NAMALWA (cell line): Measurements from ENCODE around the gene EIF2AK2.
A peak's percentile ranks its signal among the peaks of the same experiment; 100 is the strongest.
"Not testable (repeated sequence)": the region's sequence is repeated elsewhere in the genome, so short reads cannot be mapped to it uniquely, and the experiment has no call there.

Experiments
- DNase-seq: peaks from one replicate; pipeline ENCODE4 v3.0.0-alpha.2; 2015; ENCODE audit warnings: low spot score

Gene EIF2AK2

DNA sequence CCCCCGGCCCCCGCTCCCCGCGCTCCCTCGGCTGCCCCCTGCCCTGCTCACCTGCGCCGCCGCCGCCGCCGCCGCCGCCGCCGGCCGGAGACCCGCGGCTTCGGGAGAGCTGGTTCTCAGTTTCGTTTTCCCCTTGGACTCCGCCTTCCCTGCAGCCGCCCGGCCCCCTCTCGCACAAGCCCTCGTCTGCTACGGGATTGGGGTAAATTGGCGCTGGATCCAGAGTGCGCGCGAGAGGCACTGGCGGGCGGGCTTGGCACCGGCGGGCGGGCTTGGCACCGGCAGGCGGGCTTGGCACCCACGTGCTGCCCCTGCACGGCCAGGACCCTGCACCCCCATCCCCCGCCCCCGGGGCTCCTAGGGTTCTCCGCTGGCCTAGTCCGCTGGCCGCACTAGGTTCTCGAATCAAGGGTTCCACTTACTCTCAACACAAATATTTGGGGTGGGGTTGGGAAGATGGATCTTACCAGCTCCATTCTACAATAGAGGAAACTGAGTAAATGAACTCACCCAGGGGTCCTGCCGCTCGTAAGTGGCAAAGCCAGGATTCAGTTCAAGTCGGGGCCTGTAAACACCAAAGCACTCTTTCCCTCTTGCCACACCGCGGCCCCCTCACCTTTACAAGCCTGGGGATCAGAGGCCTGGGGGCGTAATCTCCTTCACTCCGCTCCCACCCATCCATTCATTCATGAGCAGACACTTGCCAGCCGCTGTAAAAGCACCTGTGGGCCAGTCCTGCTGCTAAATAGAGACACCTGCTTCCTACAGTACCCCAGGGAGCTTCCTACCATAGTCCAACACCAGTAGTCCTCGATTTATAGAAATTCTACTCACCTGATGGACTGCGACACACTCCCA is at the start of gene EIF2AK2:
Gene EIF2AK2 (minus strand): TSS at position 124 of the 858 bp plus-strand sequence. CDS start 9,174 bp downstream, outside the sequence.
- DNase-seq, result peak; percentile 89

DNA sequence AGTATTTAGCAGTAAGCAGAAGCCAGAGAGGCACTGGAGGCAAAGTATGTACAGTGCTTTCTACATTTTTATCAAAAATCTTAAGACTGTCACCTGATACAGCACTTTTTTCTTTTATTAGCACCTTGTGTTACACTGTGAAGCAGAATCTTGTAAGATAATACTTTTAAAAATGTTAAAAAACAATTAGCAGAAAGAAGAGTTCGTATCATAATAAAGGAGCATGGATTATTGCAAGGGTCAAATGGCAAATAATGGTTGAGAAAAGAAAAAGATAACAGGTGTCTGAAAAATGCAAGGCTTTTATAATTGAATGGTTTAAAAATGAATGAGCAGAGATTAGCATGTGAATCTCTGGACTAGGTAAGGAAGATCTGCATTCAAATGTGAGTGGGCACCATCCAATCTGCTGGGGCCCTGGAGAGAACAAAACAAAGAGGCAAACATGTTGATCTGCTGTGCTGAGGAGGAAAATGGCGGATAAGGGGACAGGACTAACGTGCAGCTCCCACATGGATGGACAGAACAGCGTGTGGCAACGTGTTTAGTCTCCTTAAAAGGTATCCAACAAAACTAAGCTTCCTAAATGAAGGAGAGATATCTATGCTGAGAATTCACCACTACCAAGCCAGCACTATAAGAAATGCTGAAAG is 49.0 kb upstream of the EIF2AK2 start:
- no peak for DNase-seq

DNA sequence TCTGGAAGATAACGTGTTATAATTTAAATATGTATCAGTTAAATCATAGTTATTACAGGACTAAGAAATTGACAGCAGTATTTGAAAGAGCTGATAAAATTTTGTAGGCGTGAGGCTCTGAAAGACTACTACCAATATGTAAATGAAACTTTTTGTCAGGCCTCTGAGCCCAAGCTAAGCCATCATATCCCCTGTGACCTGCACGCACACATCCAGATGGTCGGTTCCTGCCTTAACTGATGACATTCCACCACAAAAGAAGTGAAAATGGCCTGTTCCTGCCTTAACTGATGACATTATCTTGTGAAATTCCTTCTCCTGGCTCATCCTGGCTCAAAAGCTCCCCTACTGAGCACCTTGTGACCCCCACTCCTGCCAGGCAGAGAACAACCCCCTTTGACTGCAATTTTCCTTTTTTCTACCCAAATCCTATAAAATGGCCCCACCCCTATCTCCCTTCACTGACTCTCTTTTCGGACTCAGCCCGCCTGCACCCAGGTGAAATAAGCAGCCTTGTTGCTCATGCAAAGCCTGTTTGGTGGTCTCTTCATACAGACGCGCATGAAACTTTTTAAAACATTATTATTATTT is 48.4 kb upstream of the EIF2AK2 start:
- DNase-seq, result not testable (repeated sequence)

DNA sequence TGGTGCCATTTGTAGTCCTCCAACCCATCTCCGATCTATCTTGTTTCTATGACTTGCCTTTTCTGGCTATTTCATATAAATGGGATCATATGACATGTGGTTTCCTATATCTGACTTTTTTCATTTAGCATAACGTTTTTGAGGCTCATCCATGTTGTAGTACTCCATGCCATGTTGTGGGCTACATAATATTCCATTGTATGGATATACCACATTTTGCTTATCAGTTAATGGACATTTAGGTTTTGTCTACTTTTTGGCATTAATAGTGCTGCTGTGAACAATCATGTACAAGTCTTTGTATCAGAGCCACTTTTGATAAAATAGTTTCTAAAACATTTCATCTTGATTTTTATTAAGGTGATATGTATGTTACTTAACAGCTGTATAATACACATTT is 46.9 kb upstream of the EIF2AK2 start:
- no peak for DNase-seq

DNA sequence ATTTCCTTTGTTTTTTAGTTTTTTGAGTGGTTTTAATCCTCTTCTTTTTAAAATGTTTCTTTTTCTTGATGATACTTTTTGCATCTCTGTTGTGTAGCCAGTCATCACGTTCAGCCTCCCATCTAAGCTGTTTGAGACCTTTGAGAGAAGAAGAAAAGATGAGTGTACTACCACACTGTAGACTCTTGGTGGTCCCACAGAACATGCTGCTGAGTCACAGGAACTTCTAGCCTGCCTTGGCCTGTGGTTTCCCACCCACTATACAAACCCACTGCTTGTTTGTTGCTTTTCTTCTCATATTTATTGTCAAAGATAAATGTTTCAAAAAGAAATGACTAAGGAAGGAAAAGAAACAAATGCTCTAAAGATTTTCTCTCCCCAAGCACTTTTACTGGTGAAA is 45.0 kb upstream of the EIF2AK2 start:
- DNase-seq, result peak; percentile 28

DNA sequence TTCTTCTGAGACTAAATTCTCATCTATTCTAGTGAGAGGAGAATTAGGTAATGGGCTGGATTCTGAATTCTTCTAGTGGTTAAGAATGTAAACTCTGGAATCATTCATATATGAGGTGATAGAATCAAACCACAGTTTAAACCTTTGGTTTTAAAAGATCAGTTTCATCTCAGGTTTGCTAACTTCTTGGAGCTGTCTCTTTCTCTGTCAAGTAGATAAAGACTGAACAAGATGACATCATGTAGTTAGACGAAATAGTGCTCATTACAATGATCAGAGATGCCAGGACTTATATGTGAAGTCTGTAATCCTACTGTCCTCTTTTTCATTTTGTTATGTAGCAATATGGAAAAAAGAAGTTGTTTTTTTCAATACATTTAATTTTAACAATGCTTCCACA is 44.4 kb upstream of the EIF2AK2 start:
- DNase-seq, result no peak

DNA sequence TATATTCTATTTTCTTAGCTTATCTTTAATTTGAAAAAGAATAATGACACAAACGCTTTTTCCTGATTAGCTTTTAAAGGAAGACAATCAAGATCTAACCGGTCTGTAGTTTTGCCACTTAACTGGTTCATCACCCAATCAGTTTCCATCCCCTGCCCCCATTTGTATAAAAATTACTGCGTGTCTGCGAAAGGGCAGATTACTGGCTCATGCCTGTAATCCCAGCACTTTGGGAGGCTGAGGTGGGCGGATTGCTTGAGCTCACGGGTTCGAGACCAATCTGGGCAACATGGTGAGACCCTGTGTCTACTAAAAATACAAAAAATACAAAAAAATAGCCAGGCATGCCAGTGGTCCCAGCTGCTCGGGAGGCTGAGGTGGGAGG is 41.9 kb upstream of the EIF2AK2 start:
- no peak for DNase-seq

DNA sequence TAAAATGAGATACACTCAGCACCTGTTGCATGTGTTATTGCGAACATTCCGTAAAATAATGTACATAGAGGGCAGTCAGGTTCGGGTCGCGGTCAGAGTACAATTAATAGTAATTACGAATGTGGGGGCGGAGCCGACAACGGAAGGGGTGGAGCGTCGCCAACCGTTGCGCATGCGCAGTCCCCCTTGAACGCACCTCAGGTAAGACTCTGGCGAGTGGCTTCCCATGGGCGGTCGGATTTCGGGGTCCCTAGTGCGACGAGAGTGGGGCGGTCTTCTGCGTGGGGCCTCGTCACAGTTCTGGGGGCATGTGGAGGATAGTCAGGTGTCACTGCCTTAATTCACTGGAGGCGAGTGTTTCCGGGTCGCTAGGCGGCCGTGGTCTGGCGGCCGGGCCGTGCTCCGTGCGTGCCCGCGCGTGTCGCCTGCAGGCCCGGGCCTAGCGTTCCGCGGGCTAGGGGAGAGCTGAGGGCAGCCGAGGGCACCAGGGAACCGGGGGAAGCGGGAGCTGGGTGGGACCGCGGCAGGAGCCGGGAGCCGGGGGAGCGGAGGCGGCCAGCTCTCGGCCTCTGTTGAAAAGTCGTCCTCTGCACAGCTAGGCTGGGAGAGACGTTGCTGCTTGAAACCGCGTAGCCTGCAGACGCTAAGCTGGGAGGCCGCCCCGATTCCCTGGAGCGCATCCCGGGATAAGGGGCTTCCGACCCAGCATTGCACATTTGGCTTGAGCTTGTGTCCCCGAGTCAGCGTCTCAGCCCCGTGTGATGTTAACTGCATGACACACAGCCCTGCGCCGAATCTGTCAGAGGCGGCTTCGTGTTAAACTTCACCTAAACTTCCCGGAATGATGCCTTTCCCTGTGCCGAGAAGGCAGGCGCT is 39.8 kb upstream of the EIF2AK2 start, which contains the start of gene CEBPZOS:
Gene CEBPZOS (plus strand): TSS at position 177 of the 876 bp plus-strand sequence. CDS start 3,209 bp downstream, outside the sequence.
- peak; percentile 88 for DNase-seq

DNA sequence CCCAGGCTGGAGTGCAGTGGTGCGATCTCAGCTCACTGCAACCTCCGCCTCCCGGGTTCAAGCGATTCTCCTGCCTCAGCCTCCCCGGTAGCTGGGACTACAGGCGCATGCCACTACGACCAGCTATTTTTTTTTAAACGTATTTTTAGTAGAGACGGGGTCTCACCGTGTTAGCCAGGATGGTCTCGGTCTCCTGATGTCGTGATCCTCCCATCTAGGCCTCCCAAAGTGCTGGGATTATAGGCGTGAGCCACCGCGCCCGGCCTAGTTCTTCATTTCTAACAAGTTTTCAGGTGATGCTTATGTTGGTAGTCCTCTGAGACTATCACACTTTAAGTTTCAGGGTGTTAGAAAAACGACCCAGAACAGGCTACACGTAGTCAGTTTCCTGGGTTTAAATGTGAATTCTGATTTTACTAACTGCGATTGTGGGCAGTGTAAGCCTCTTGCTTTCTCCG is 39.1 kb upstream of the EIF2AK2 start:
- DNase-seq, result not testable (repeated sequence)

DNA sequence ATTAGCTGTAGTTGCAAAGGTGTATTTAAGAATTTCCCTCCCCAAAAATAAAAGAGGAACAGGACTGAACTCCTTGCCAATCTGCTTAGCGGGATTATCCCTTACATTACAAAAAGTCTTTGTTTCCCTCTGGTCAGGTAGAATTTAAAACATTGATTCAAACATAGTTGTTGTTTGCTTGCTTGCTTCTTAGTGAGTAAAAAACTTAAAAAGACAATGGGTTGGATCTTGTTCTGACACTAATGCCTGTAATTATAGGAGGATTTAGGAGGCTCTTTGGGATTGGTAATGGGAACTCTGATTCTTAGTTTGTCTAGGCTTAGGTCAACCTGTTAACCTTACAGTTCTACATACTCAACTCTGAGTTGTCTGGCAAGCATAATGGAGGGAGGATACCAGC is 35.8 kb upstream of the EIF2AK2 start:
- no peak for DNase-seq

DNA sequence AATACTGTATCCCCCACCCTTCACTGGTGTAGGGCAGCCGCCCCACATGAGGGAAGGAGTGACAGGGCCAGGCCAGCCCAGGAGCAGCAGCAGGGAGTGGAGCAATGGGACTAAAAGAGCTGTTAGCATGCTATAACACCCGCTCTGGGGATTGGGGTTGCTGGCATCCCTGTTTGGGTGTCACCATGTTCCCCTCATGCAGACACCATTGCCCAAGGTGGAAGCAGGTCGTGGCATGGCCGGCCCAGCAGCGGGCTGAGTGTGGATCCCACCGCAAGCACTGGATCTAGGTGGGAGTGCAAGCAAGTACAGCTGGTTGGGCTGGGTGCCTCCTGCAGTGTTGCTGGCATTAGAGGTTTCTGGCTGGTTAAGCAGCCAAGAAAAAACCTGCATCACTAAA is 35.0 kb upstream of the EIF2AK2 start:
- DNase-seq, result no peak

DNA sequence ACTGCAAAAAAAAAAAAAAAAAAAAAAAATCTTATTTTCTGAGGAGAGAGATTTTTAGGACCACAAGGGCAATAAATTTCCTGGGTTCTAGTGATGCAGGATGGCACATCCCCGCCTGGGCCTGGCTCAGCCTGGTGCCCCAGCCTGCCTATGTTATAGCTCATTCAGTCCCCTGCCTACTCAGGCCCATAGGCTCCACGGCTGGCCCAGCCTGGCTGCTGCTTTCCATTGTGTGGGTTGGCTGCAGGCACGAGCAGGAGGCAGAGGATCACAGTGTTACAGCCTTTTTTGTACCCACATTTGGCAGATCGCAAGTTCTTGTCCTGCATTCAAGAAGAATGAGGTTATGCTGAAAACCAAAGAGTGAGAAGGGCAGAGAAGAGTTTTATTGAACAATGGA is 34.5 kb upstream of the EIF2AK2 start:
- no peak for DNase-seq

DNA sequence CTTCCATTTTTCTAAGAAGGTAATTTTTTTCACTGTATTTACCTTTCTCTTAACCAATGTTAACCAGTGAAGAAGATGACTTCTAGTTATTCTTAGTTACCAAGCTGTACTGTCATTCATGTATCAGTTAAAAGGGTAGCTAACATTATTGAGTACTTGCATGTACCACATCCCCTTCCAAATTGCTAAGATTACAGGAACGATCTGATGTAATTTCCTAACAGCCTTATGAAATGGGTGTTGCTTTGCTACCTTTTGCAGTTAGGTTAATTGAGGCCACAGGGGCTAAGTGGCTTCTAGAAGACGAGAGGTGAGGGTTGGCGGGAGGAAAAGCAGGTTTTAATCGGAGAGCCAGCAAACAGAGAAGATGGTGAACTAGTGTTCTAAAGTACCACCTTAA is 33.5 kb upstream of the EIF2AK2 start:
- no peak for DNase-seq

DNA sequence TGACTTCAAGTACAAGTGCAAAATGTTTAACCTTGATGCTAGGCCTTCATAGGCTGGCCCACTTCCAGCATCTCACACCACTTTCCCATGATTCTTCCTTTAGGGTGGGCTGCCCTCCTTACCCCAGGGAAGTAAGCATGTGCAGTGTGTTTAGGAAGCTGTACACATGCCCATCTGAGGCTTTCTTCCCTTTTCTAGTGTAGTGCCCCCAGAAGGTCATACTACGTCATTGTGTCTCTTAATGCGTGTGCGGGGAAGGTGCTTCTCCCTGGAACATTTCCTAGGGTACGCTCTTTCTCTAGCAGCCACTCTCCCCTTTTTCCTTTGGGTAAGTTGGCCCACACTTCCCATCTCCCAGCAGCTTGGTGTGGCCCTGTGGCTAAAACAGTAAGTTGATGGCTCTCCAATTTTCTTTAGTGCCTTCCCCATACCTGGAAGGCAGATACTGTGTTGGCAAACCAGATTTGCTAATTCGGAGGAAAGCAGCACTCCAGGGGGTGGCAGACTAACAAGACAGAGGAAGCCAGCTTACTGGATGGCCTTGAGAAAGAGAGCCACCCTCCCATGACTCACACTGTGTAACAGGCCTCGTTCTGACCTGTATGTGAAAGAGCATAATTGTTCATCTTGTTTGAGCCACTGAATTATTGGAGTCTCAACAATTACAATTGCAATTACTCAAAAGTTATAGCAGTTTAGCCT is 32.8 kb upstream of the EIF2AK2 start:
- no peak for DNase-seq

DNA sequence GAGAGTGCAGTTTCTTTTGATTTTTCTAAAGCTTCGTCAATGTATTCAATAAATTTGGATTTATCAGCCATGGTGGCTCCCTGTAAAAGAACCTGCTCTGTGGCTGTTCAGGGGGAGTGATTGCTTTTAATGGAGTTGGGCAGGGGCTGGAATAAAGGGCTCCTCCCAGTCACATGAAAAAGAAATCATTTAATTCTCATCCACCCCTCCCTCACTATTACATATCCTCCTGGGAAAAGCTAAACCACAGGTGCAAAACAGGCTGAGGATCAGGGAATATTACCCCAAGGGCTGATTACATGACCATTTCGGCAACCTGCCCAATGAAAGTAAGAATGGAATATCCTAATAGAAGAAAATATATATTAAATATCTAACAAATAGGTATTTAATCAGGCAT is 31.8 kb upstream of the EIF2AK2 start, which contains the start of gene SULT6B1:
Gene SULT6B1 (minus strand): TSS at position 101 of the 400 bp plus-strand sequence. CDS start 30 bp downstream, at position 71.
- no peak for DNase-seq

DNA sequence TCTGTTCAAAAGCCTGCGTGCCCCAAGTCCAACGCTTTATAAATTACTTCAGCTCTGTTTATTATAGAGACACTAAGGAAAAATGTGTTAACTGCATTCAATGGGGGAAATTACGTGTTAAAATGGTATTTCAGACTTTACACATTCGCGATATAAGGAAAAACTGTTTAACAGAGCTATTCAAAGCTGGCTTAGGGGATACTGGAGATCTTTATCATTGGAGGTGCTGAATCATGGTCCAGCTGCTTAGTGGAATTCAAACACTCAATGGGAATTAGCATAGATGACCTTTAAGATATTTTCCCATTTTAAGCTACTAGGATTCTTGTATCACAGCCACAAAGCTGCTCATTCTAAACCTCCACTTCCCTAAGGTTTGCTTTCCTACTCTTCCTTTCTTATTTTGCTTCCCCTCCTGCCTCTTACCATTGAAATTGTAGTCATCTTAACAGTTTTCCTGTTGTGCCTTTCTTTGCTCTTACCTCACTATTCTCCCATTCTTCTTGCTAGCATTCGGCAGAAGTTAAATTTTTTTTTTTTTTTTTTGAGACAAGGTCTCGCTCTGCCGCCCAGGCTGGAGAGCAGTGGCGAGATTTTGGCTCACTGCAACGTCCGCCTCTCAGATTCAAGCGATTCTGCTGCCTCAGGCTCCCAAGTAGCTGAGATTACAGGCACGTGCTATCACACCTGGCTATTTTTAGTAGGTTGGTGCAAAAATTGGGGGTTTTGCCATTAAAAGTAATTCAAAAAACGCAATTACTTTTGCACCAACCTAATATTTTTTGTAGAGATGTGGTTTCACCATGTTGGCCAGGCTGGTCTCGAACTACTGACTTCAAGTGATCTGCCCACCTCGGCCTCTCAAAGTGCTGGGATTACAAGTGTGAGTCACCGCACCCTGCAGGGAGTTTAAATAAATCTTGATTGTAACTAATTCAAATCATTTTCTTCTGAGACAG is 25.2 kb upstream of the EIF2AK2 start:
- DNase-seq, result no peak

DNA sequence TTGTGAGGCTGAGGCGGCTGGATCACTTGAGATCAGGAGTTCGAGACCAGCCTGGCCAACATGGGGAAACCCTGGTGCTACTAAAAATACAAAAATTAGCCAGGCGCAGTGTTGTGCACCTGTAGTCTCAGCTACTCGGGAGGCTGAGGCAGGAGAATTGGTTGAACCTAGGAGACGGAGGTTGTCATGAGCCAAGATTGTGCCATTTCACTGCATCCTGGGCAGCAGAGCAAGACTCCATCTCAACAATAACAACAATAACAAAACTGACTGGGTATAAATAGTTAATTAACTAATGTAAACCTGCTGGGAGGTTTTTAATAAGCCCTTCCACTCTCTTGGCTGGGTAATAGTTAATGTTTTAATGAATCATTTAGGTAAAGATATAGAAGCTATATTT is 23.9 kb upstream of the EIF2AK2 start:
- DNase-seq, result no peak

DNA sequence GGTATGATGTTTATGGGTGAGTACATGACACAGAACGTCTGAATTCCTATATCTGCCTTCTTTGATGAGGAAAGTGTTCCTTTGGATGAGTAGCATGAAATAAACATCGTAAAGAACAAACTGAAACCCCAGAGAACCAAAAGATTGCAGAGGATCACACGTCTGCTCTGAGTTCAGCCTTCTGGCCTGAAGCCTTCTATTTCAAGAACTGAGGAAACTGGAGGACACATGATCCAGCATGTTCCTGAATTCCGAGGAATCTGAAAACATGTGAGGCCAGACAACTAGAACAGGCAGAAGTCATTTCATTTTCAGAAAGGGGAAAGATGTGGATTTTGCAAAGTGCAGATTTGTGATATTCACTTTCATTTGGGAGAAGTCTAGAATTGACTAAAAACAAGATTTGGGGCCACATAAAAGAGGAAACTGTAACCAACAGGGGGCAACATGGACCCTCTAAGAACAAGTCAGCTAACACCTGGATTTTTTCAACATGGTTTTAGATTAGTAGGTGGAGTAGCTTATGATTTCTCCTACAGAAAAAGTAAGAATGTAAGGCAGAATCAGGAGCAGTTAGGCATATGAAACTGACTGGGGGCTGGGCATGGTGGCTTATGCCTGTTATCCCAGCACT is 23.3 kb upstream of the EIF2AK2 start:
- peak; percentile 31 for DNase-seq

DNA sequence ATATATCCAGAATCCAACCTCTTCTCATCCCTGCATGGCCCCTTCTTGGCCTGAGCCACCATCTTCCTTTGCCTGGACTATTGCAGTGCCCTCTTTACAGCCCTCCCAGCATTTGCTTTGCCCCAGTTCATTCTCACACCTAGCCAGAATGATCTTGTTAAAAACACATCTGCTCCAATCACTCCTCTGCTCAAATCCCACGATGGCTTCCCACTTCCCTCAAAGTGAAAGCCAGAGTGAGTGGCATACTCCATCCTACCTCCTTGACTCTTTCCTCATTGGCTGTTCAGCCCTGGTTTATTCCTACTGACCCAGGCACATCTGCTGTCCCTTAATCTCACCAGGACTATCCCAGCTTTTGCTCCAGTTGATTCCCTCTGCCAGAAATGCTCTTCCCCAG is 17.0 kb upstream of the EIF2AK2 start:
- no peak for DNase-seq

DNA sequence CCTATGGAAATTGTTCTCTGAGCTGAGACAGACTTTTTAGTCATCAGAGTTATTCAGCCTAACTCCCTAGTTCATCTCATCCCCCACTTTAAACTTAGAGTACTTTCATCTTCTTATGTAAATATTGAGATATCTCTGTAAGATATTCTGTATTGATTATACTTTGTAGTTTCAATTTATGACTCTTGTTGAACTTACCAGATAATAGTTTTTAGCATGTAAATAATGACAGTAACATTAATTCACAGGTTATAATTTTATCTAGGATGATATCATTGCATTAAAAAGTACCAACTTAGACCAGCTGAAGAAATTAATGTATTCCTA is 14.8 kb upstream of the EIF2AK2 start:
- no peak for DNase-seq
